AML-193 (cell line): ENCODE measurements around the gene POLG2.
"Not testable (repeated sequence)": the region's sequence is repeated elsewhere in the genome, so short reads cannot be mapped to it uniquely, and the experiment has no call there.

Experiments used
- DNase-seq, 2 experiments: peaks; one replicate each; lab custom pipeline; 2025; lab: John Stamatoyannopoulos, UW

Gene POLG2

GRCh38 chr17:64439956-64440355 lies 56.9 kb downstream of the POLG2 start:
- no peak for DNase-seq

- DNase-seq, result not testable (repeated sequence)
Observed at GRCh38 chr17:64439521-64439920, 57.3 kb downstream of the POLG2 start.

- DNase-seq, result no peak
Observed at GRCh38 chr17:64437944-64438525, 58.8 kb downstream of the POLG2 start.

- DNase-seq, result no peak
Observed at GRCh38 chr17:64431534-64431933, 65.3 kb downstream of the POLG2 start.

GRCh38 chr17:64430036-64430435 lies 66.8 kb downstream of the POLG2 start:
- DNase-seq, result not testable (repeated sequence)

GRCh38 chr17:64428406-64428805 lies 68.4 kb downstream of the POLG2 start:
- DNase-seq, result no peak
